HG02610 (cell line): ENCODE measurements around the gene NLRP12.
"Not testable (repeated sequence)": the region's sequence is repeated elsewhere in the genome, so short reads cannot be mapped to it uniquely, and the experiment has no call there.

ENCODE experiments used
- ATAC-seq: cut with Tn5 transposase; IDR thresholded peaks from one replicate; pipeline ENCODE4 v1.9.1; 2021; ENCODE audit warnings: mild to moderate bottlenecking, moderate library complexity; ENCODE audit not compliant: unreplicated experiment

NLRP12 gene, protein sequence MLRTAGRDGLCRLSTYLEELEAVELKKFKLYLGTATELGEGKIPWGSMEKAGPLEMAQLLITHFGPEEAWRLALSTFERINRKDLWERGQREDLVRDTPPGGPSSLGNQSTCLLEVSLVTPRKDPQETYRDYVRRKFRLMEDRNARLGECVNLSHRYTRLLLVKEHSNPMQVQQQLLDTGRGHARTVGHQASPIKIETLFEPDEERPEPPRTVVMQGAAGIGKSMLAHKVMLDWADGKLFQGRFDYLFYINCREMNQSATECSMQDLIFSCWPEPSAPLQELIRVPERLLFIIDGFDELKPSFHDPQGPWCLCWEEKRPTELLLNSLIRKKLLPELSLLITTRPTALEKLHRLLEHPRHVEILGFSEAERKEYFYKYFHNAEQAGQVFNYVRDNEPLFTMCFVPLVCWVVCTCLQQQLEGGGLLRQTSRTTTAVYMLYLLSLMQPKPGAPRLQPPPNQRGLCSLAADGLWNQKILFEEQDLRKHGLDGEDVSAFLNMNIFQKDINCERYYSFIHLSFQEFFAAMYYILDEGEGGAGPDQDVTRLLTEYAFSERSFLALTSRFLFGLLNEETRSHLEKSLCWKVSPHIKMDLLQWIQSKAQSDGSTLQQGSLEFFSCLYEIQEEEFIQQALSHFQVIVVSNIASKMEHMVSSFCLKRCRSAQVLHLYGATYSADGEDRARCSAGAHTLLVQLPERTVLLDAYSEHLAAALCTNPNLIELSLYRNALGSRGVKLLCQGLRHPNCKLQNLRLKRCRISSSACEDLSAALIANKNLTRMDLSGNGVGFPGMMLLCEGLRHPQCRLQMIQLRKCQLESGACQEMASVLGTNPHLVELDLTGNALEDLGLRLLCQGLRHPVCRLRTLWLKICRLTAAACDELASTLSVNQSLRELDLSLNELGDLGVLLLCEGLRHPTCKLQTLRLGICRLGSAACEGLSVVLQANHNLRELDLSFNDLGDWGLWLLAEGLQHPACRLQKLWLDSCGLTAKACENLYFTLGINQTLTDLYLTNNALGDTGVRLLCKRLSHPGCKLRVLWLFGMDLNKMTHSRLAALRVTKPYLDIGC

DNA sequence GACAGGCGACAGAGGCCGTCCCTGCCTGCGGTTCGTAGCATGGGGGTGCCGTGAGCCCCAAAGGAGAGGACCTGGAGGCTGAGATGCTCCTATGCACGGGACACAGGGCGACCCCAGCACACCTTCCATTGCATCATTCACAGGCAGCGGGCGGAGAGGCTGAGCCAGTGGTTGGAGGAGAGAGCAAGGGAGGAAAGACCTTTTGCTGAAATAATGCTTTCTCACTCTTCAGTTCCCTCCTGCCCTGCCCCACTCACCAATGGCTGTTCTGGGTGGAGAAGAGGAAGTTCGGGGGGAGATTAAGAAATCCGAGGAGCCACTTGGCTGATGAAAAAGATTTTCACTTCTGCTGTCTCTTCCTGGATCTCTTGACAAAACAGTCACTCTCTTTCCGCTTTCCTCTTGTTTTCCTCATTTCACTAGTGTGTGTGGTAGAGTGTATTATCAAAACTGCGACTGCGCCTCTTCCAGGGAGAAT, at the start of gene NLRP12:
NLRP12 (minus strand) TSS at position 181 of the 478 bp plus-strand sequence; CDS start at position 41, 140 bp downstream.
- ATAC-seq, result no peak

DNA sequence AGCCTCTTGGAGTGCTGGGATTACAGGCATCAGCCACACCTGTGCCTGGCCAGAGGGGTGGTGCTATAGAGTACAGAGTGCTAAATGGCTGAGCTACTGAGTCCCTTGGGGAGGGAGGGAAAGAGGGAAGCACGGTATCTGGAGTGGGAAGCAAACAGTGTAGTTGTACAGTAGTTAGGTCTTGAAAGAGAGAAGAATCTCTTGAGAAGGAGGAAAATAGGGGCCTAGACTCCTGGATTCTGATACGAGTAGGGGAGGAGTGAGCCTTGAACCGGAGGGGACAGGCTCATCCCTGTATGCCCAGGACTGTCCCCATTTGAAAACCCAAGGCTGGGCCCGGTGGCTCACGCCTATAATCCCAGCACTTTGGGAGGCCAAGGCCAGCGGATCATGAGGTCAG, 48.6 kb upstream of the NLRP12 start:
- no peak for ATAC-seq

DNA sequence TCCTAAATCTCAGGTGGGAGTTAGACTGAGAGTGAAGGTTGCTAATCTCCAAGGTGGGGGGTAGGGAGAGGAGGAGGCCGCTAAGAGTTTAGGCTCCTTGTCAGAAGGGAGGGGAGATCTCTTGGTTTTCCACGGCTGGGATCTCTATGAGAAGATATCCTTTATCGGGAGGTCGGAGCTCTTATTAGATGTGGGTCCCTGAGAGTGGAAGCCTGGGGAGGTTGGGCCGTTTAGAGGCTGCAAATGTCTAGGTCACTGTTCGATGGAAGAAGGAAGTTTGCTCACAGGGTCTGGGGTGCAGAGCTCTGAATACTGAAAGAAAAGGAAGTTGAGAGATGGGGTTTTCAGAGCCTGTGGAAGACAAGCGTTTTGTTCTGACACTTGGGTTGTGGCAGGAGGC, 47.3 kb upstream of the NLRP12 start:
- ATAC-seq, result no peak

DNA sequence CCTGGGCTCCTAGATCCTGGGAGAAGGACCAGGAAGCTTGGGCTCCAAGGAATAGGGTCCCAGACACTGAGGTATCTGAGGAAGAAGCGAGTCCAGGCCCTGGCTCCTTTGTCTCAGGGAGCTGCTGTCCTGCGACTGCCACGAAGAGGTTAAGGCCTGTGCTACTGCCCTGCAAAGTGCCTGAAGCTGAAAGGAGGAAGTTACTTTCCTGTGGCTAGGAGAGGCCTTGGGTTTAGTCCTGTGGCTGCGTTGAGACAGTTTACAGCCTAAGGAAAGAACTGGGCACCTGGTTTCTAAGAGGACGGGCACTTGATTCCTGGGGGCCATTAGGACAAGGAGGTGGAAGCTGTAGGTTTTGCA, 46.4 kb upstream of the NLRP12 start:
- ATAC-seq, result no peak

DNA sequence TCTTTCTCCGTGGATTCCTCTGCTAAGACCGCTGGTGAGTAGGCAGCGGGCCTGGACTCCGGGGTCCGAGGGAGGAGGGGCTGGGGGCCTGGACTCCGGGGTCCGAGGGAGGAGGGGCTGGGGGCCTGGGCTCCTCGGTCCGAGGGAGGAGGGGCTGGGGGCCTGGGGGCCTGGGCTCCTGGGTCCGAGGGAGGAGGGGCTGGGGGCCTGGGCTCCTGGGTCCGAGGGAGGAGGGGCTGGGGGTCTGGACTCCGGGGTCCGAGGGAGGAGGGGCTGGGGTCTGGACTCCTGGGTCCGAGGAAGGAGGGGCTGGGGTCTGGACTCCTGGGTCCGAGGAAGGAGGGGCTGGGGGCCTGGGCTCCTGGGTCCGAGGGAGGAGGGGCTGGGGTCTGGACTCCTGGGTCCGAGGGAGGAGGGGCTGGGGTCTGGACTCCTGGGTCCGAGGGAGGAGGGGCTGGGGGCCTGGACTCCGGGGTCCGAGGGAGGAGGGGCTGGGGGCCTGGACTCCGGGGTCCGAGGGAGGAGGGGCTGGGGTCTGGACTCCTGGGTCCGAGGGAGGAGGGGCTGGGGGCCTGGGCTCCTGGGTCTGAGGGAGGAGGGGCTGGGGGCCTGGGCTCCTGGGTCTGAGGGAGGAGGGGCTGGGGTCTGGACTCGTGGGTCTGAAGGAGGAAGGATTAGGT, 45.8 kb upstream of the NLRP12 start:
- not testable (repeated sequence) for ATAC-seq

DNA sequence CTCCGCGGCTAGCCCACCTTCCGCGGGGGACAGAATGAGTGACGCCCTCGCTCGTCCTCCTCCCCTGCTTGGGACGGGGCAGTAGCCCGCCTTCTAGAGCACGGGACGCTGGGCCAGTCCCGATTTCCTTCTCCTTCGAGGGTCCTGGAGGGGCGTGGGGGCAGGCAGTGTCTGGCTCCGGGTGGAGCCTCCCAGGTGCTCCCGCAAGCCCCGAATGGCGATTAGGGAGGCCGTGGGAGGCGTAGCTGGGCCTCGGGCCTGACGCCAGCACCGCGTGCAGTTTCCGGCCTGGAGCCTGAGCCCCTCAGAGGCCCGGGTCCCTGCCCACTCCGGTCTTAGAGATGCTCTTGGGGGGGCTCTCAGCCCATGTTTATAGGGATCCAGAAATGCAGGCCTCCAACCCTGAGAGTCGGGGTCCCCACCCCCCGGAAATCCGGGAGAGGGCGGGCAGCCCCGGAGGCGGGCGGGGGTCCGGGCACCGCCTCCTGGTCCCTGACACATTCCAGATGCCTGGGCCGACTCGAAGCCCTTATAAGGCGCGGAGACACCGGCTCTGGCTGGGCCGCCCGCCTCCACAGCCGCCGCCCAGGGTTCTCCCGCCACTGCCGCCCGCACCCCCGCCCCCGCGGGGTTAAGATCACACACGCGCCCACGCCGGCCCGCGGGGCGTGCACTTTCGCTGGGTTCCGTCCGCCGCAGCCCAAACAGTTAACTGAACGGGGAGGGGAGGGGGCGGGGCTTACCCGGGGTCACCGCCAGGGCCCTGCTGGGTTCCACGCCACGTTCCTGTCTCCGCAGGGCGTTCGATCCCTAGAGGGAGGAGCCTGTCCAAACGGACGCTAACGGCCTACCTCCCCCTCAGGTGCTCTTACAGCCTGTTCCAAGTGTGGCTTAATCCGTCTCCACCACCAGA, 45.0 kb upstream of the NLRP12 start:
- ATAC-seq, result peak; percentile 32

DNA sequence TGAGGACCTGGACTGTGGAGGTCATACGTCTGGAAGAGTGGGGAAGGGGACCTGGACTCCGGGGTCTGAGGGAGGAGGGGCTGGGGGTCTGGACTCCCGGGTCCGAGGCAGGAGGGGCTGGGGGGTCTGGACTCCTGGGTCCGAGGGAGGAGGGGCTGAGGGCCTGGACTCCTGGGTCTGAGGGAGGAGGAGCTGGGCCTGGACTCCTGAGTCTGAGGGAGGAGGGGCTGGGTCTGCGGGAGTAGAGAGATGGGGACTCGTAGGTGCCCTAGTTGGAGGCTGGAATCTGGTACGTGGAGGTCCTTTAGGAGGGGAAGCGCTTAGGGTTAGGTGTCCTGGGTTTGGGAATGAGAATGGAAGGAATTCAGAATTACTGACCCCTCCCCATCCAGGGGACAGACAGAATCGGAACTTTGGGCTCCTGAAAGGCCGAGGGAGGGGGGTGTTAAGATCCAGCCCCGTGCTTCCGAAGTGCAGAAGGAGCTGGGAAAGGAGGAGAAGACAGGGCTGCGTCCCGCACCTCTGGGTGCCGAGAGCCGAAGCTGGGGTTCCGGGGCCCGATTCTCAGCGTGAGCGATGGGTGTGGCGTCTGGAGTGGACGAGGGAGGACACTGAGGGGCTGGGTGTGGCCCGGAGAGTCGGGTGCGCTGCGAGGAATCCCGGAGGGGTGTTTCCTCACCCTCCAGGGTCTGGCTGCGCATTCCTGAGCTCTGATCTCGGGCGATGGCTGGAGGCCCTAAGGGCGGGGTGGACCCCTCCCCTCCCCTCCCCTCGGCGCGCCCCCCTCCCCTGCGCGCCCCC, 44.2 kb upstream of the NLRP12 start:
- no peak for ATAC-seq

DNA sequence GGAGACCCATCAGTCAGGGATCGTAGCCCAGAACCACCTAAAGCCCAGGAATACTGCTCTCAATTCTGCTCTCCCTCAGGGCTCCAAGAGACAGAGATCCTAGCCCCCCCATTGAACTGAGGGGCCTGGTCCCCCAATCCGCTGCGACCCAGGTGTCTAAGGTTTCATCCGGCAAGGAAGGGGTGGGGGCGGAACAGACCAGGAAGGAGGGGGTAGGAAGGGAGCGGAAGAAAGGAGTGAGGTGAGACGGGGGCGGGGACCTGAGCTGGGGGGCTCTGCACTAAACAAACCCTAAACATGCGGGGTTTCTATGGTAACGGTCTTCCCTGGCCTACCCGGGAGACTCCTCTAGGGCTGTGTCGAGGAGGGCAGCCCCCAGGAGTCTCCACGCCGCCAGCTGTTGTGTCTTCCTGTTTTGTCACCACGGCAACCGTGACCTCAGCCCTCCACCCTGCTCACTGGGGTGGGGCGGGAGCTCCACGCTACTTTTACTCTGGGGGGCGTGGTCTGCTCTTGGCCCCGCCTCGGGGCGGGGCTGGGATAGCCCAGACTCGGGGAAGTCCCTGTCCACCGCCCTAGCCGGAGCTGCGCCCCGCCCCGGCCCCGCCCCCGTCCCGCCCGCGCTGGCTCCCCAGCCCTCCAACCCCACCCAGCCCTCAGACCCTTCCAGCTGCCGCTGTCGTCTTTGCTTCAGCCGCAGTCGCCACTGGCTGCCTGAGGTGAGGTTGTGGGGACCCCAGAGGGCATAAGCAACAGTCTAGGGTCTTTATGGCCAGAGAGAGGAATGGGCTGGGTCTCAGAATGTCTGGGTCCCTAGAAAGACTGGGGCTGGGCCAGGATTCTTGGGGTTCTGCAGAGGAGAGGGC, 43.3 kb upstream of the NLRP12 start, which contains the start of gene MYADM:
MYADM (plus strand) TSS at position 659 of the 866 bp plus-strand sequence. CDS start 5,647 bp downstream, outside the sequence.
- ATAC-seq, result peak; percentile 73

DNA sequence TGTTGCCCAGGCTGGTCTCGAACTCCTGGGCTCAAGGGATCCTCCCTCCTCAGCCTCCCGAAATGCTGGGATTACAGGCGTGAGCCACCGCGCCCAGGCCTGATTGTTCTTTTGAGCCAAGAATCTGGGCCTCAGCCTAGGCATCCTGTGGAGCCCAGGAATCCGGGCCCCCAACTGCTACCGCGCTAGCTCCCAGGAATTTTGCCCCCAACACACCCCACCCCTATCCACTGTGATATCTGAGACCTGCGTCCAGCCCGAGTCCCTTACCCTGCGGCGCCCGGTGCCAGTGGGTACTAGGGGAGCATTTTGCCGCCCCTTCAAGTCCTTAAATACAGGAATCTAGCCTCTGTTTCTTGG, 42.7 kb upstream of the NLRP12 start:
- ATAC-seq, result no peak

DNA sequence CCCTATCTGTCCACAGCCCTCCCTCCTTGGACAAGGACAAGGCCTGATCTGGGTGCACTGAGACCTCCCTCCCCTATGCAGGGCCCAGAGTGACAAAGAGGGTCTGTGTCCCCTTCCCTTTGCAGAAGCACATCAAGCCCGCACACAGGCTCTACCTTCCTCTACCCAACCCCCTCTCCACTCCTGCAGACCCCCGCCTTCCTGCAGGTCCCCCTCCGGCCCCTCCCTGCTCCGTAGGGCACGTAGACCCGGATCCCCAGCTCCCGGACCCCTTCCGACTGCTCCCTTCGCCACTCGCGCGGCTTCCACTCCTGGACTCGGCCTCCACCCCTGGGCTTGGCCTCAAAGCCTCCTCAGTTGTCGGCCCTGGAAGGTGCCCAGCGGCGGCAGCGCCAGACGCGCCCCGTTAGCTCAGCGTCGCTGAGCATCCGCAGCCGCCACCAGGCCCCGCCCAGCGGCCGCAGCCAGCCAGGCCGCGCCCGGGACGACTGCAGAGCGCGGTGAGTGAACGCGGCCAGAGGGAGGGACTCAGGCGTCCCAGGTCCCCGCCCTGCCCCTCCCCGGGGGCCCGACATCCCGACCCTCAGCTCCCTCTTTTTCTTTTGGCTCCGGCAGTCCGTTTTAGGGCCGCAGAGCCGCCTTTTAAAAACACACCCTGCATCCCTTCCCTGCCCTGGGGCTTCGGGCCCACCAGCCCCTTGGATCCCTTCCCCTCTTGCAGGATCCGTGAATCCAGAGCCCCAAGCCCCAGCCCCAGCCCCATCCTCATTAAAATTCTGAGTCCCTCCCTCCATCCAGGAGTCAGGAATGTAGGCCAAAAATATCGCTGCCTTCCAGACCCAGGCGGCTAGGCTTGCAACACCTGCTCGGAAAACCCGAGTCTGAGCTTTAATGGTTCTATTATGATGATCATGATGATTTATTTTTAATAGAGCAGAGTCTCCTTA, 42.1 kb upstream of the NLRP12 start:
- peak; percentile 27 for ATAC-seq

DNA sequence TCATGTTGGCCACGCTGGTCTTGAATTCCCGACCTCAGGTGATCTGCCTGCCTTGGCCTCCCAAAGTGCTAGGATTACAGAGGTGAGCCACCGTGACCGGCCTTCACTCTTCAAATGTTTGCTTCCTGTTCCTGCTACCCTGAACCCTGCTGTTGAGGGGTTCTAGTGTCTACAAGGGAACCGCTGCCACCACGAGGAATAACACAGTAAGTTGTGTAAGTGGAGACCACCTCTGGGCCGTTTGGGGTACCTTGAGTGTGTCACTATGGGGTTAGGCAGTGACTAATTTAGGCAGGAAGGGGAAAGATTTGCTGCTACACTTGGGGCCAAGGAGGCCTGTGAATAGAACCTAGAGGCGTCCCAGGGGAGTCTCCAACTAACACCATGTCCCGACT, 41.4 kb upstream of the NLRP12 start:
- ATAC-seq, result no peak

DNA sequence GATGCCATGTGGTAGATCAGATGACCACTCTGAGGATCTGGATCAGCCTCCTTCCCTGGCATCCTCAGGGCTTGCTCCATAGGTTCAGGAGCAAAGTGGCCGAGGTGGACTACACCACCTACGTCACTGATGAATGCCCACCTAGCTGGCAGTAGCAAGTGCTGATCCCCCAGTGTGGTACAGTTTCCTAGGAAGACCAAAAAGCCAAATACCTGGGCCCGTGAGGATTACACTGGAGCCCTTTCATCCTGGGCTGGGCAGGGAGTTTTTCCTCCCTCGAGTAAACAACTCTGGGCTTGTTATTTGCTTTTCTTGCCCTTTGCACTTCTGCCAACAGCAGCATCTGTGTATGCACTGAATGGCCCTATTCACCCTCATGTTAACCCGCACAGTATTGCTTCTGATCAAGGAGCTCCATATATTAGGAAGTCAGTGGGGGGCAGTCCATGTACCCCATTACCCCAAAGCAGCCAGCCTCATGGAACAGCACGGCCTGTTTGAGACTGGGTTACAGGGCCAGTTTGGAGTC, 40.3 kb upstream of the NLRP12 start:
- no peak for ATAC-seq

DNA sequence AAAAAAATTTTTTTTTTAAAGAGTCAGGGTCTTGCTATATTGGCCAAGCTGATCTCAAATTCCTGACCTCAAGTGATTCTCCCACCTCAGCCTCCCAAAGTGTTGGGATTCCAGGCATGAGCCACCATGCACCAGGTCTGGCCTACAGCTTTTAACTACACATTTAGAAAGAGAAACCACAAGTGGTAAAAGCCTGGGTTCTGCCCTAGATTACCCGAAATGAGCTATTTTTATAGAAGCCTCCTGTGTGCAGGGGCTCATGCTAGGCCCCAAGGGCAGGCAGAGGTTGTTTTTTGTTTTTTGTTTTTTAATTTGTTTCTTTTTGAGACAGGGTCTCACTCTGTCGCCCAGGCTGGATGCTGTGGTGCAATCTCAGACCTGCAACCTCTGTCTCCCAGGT, 29.6 kb upstream of the NLRP12 start:
- ATAC-seq, result no peak

DNA sequence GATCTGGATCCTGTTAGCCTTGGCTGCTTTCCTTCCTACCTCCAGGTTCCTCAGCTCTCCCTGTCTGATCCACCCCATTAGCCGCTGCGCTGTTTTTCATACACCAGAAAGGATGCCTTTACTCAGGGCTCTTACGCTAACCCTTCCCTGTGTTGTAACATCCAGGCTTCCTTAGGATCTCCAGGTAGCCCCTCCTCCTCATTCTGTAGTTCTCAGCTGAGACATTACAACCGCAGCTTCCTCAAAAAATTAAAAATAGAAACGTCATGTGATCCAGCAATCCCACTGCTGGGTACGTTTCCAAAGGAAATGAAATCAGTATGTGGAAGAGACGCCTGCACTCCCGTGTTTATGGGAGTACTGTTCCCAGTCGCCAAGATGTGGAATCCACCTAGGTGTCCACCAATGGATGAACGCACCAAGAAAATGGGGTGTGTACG, 25.1 kb upstream of the NLRP12 start:
- no peak for ATAC-seq

DNA sequence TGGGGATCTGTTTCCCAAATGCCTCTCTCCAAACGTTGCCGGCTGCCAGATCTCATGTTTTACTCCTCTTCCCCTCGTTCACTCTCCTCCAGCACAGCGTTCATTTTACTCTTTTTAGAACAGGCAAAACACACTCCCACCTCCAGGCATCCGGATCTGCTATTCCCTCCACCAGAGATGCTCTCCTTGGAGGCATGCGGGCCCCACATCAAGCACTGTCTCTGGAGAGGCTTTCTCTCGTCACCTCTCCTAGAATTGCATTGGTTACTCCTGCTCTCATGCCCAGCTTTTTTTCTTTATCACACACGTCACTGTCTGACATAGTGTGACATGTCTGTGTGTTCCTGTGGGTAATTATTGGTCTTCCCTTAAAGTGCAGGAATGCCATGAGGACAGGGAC, 23.4 kb upstream of the NLRP12 start:
- ATAC-seq, result no peak

DNA sequence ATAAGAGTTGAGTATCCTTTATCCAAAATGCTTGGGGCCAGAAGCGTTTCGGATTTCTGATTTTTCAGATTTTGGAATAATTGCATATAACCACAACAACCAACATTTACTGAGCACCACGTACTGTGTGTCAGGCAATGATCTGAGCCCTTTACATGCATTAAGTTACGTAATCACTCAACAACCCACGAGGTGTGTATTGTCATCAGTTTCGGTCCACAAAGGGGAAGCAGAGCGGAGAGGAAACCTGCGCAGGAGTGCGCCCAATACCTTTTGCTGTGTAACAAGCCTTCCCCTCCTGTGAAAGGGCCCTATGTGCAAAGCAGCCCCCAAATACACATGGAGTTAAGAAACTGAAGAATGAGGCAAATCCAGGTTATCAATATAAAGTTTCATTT, 20.7 kb upstream of the NLRP12 start:
- no peak for ATAC-seq

DNA sequence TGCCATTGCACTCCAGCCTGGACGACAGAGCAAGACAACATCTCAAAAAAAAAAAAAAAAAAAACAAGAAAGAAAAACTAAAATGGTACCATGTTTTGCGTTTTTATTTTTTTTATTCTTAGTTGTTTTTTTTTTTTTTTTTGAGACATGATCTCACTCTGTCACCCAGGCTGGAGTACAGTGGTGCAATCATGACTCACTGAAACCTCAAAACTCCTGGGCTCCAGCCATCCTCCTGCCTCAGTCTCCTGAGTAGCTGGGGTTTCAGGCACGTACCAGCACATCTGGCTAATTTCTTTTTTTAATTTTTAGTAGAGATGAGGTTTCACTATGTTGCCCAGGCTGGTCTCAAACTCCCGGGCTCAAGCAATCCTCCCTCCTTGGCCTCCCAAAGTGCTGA, 16.8 kb upstream of the NLRP12 start:
- ATAC-seq, result not testable (repeated sequence)
